Measurements from ENCODE around the gene KLHL10.

The KLHL10 gene

DNA sequence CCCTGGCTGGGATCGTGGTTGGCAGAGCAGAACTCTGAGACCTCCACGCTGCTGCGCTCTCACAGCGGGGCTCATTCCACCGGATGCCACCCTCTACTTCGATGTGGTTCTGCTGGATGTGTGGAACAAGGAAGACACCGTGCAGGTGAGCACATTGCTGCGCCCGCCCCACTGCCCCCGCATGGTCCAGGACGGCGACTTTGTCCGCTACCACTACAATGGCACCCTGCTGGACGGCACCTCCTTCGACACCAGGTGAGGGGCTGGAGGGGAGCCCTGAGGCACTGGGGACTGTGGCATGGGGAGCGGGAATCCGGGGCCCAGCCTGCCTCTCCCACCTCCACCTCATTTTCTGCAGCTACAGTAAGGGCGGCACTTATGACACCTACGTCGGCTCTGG, 19.6 kb upstream of the KLHL10 start:
- peaks cover 22% of the 10 kb centered on the region for H3K27me3 ChIP-seq
- H3K4me1 ChIP-seq (ENCODE audit: control insufficient read depth in 1 of 2, insufficient read depth in 1 of 2, low read depth in 1 of 2, low read length in 1 of 2): no peaks in the 10 kb centered on the region
- no peak overlapping the region for H3K4me3 ChIP-seq (ENCODE audit: low read depth in 1 of 2, low read length in 1 of 2)
- no peaks in the 10 kb centered on the region for H3K9me3 ChIP-seq
- no peaks in the 10 kb centered on the region for H3K36me3 ChIP-seq
- no peak overlapping the region for H3K27ac ChIP-seq
- TF ChIP-seq, protein P1, sequence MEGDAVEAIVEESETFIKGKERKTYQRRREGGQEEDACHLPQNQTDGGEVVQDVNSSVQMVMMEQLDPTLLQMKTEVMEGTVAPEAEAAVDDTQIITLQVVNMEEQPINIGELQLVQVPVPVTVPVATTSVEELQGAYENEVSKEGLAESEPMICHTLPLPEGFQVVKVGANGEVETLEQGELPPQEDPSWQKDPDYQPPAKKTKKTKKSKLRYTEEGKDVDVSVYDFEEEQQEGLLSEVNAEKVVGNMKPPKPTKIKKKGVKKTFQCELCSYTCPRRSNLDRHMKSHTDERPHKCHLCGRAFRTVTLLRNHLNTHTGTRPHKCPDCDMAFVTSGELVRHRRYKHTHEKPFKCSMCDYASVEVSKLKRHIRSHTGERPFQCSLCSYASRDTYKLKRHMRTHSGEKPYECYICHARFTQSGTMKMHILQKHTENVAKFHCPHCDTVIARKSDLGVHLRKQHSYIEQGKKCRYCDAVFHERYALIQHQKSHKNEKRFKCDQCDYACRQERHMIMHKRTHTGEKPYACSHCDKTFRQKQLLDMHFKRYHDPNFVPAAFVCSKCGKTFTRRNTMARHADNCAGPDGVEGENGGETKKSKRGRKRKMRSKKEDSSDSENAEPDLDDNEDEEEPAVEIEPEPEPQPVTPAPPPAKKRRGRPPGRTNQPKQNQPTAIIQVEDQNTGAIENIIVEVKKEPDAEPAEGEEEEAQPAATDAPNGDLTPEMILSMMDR (IDR thresholded peaks at IDR 0.05): no peak

- Histone ChIP-seq H3K4me1 (ENCODE audit: control insufficient read depth in 1 of 2, insufficient read depth in 1 of 2, low read depth in 1 of 2, low read length in 1 of 2) (no peaks in the 10 kb centered on the region), H3K36me3 (no peaks in the 10 kb centered on the region), H3K27me3 (no peaks in the 10 kb centered on the region), H3K4me3 (ENCODE audit: low read depth in 1 of 2, low read length in 1 of 2) (no peak overlapping the region), H3K9me3 (no peaks in the 10 kb centered on the region), H3K27ac (no peak overlapping the region)
- TF ChIP-seq, protein P1 (IDR thresholded peaks at IDR 0.05): no peak
Observed at GRCh38 chr17:41821776-41822175, 15.8 kb upstream of the KLHL10 start.

GRCh38 chr17:41822216-41823140, 15.1 kb upstream of the KLHL10 start:
- Histone ChIP-seq H3K36me3 (no peaks in the 10 kb centered on the region), H3K27me3 (no peaks in the 10 kb centered on the region), H3K27ac (no peak overlapping the region), H3K4me3 (ENCODE audit: low read depth in 1 of 2, low read length in 1 of 2) (no peak overlapping the region), H3K4me1 (ENCODE audit: control insufficient read depth in 1 of 2, insufficient read depth in 1 of 2, low read depth in 1 of 2, low read length in 1 of 2) (no peaks in the 10 kb centered on the region), H3K9me3 (no peaks in the 10 kb centered on the region)
- TF ChIP-seq, protein P1 (IDR thresholded peaks at IDR 0.05): no peak

- H3K27ac ChIP-seq: no peak overlapping the region
Observed at GRCh38 chr17:41823141-41823524, 14.5 kb upstream of the KLHL10 start.

DNA sequence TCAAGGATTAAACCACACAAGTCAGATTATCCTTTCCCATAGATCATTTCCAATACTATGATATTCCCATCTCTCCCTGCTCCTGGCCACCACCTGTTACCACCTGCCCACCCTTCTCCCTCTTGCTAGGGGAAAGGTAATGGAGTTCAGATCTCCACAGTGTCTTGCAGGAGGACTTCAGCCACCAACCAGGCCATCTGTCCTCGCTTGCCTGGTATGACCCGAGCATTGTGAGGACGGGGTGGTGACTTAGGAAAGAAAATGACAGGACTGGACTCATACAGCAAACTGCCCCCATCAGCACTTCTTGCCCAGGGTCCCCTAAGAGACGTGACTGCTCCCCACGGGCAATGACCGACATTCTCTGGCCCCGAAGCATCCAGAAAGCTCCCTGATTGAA, 14.0 kb upstream of the KLHL10 start:
- H3K27me3 ChIP-seq: no peaks in the 10 kb centered on the region
- H3K27ac ChIP-seq: no peak overlapping the region
- no peak overlapping the region for H3K4me3 ChIP-seq (ENCODE audit: low read depth in 1 of 2, low read length in 1 of 2)
- no peaks in the 10 kb centered on the region for H3K36me3 ChIP-seq
- H3K4me1 ChIP-seq (ENCODE audit: control insufficient read depth in 1 of 2, insufficient read depth in 1 of 2, low read depth in 1 of 2, low read length in 1 of 2): no peaks in the 10 kb centered on the region
- TF ChIP-seq, protein P1 (IDR thresholded peaks at IDR 0.05): no peak
- H3K9me3 ChIP-seq: no peaks in the 10 kb centered on the region

More at GRCh38 chr17:41823141-41823524, 14.5 kb upstream of the KLHL10 start:
- Histone ChIP-seq H3K9me3 (no peaks in the 10 kb centered on the region), H3K27me3 (no peaks in the 10 kb centered on the region), H3K4me3 (ENCODE audit: low read depth in 1 of 2, low read length in 1 of 2) (no peak overlapping the region), H3K36me3 (no peaks in the 10 kb centered on the region), H3K4me1 (ENCODE audit: control insufficient read depth in 1 of 2, insufficient read depth in 1 of 2, low read depth in 1 of 2, low read length in 1 of 2) (no peaks in the 10 kb centered on the region)
- TF ChIP-seq, protein P1 (IDR thresholded peaks at IDR 0.05): no peak
